ENCODE data around the gene ARHGAP26.

DNA sequence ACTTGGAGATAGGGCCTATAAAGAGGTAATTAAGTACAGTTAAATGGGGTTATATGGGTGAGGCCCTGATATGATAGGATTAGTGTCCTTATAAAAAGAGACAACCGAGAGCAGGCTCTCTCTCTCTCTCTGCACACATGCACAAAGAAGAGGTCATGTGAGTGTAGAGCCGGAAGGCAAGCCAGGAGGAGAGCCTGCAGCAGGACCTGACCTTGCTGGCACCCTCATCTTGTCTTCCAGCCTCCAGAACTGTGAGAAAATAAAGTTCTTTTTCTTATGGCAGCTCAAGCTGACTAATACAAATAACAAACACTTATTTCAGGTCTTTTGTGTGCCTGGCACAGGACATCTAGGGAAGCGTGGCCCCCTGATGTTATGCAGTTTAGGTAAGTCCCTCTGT lies 62.1 kb downstream of the ARHGAP26 start:
- TF ChIP-seq, protein P1, sequence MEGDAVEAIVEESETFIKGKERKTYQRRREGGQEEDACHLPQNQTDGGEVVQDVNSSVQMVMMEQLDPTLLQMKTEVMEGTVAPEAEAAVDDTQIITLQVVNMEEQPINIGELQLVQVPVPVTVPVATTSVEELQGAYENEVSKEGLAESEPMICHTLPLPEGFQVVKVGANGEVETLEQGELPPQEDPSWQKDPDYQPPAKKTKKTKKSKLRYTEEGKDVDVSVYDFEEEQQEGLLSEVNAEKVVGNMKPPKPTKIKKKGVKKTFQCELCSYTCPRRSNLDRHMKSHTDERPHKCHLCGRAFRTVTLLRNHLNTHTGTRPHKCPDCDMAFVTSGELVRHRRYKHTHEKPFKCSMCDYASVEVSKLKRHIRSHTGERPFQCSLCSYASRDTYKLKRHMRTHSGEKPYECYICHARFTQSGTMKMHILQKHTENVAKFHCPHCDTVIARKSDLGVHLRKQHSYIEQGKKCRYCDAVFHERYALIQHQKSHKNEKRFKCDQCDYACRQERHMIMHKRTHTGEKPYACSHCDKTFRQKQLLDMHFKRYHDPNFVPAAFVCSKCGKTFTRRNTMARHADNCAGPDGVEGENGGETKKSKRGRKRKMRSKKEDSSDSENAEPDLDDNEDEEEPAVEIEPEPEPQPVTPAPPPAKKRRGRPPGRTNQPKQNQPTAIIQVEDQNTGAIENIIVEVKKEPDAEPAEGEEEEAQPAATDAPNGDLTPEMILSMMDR (IDR thresholded peaks at IDR 0.05) = no peak
- TF ChIP-seq TCF7L2 (IDR thresholded peaks at IDR 0.05; ENCODE audit: low read depth, low read length) = no peak
- TF ChIP-seq POLR2AphosphoS5 (IDR thresholded peaks at IDR 0.05; ENCODE audit: low read depth, low read length) = no peak
- no peak for TF ChIP-seq SIN3A (IDR thresholded peaks at IDR 0.05; ENCODE audit: borderline replicate concordance, insufficient read depth, low read depth, low read length)
- TF ChIP-seq, protein P2, sequence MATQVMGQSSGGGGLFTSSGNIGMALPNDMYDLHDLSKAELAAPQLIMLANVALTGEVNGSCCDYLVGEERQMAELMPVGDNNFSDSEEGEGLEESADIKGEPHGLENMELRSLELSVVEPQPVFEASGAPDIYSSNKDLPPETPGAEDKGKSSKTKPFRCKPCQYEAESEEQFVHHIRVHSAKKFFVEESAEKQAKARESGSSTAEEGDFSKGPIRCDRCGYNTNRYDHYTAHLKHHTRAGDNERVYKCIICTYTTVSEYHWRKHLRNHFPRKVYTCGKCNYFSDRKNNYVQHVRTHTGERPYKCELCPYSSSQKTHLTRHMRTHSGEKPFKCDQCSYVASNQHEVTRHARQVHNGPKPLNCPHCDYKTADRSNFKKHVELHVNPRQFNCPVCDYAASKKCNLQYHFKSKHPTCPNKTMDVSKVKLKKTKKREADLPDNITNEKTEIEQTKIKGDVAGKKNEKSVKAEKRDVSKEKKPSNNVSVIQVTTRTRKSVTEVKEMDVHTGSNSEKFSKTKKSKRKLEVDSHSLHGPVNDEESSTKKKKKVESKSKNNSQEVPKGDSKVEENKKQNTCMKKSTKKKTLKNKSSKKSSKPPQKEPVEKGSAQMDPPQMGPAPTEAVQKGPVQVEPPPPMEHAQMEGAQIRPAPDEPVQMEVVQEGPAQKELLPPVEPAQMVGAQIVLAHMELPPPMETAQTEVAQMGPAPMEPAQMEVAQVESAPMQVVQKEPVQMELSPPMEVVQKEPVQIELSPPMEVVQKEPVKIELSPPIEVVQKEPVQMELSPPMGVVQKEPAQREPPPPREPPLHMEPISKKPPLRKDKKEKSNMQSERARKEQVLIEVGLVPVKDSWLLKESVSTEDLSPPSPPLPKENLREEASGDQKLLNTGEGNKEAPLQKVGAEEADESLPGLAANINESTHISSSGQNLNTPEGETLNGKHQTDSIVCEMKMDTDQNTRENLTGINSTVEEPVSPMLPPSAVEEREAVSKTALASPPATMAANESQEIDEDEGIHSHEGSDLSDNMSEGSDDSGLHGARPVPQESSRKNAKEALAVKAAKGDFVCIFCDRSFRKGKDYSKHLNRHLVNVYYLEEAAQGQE (IDR thresholded peaks at IDR 0.05; ENCODE audit: insufficient read depth in 1 of 2, low read depth in 2 of 2, low read length in 1 of 2) = no peak
